DLD1 (cell line): Measurements from ENCODE around the gene MS4A18.

Experiments used
- in situ Hi-C: cut with HindIII; loops from 2 replicates; pipeline ENCODE4 v1.10.0; 2017; ENCODE audit warnings: low sequenced_read_pairs

Gene MS4A18

DNA sequence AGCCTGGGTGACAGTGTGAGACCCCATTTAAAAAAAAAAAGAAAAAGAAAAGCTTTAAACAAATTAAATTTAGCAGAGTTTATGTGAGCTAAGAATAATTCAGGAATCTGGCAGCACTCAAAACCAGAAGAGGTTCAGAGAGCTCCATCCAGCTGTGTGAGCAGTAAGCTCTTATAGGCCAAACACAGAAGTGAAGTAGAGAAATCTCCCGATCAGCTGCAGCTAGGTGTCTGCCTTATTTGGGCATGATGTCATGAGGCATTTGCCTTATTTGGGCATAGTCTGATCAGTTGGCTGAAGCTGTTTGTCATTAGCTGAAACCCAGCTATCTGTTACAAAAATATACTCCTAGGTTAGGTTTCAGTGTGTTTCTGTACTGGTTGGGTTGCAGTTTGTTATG is 40.4 kb downstream of the MS4A18 start:
- in situ Hi-C loops = no loop called here

DNA sequence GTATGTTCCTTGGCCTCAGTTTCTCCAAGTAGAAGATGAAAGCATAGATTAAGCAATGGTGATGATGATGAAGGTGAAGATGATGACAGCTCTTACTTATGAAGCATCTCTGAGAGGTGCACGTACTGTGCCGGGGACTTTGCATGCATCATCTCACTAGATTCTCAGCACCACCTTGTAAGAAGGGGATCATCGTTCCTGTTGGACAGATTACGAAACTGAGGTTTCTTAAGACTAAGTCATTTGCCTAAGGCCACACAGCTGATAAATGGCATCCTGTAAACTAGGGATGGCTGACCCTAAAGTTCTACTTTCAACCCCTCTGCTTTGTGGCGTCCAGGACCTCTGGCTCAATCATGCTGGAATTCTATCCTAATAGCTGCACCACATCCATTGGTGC is 40.8 kb downstream of the MS4A18 start:
- in situ Hi-C loops = no loop called here

DNA sequence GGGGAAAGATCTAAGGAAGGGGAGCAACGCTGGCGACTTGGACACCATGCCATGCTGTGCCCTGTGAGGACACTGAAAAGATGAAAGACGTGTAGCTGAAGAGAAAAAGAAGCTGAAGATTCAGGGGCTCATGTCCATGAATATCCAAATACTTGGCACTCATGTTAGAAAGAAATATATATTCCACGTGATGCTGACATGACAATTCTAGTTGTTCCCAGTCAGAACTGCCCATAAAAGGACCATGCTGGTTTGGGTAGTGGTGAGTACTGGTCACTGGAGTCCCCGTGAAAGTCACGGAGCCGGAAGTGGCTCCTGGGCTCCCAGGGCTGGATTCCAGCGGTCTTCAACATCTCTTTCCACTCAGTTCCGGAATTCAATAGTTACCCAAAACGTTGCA is 42.0 kb downstream of the MS4A18 start:
- in situ Hi-C loops = no loop called here

- in situ Hi-C loops = no loop called here
Measured at GRCh38 chr11:60767388-60767811, 42.9 kb downstream of the MS4A18 start.

GRCh38 chr11:60768202-60768601 is 43.7 kb downstream of the MS4A18 start:
- in situ Hi-C loops = no loop called here

DNA sequence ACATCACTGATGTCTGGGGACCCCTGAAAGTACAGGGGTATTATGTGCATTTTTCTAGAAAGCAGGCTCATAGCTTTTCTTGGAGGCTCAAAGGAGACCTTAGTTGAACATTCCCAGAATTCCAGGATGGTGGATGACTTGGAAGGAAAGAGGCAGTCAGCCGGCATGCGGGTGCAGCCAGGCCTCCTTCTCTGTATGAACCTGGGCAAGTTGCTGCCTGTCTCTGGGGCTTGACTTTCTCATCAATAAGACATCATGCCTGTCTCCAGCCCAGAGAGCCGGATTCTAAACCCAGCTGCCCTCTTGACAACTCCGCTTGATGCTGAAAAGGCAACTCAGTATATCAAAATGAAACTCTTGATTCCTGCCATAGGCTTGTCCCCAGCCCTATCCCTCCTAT is 44.8 kb downstream of the MS4A18 start:
- in situ Hi-C loops = no loop called here

GRCh38 chr11:60769811-60770210 is 45.3 kb downstream of the MS4A18 start:
- in situ Hi-C loops = no loop called here

DNA sequence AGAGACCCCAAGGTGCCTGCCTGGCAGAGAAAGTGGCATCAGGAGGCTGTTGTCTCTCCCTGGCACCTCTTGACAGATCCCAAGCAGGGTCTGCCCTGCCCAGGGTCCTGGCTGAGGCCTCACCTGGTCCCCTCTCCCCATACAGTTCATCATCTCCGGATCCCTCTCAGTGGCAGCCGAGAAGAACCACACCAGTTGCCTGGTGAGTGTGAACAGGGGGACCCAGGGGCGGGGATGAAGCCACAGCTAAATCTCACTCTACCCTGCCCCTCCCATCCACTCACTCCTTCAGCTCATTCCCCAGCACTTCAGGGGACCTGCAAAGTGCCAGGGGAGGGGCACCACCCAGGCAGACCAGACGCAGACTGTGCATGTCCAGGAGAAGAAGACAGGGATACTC is 46.6 kb downstream of the MS4A18 start:
- in situ Hi-C loops = no loop called here

DNA sequence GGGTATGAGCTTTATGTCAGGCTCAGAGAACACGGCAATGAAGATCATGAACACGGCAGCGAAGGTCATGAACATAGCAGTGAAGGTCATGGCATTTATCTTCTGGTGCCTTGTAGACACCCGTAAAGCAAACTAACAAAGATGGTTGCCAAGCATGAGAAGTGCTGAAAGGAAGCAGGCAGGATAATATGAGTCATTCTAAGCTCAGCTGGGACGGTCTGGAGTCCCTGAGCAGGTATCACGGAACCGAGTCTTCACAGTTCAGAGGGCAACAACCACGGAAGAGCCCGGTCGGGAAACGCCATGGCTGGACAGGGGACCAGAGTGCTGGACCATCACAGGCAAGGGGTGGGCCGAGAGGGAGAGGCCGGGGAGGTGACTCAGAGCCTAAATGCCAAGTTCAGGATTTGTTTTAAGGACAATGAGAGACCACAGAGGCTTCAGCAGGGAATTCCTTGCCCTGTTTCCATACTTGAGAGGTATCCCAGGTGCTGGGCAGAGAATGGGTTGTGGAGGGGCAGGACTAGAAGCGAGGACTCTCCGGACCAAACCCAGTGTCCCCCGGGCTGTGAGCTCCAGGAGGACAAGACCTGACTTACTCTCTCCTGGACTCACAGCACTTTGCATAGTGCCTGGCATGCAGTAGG is 47.5 kb downstream of the MS4A18 start:
- in situ Hi-C loops = no loop called here

- in situ Hi-C loops = no loop called here
Measured at GRCh38 chr11:60772666-60773065, 48.1 kb downstream of the MS4A18 start.

GRCh38 chr11:60774726-60775125 is 50.2 kb downstream of the MS4A18 start:
- in situ Hi-C loops = no loop called here

- in situ Hi-C loops = no loop called here
Measured at GRCh38 chr11:60775420-60775961, 51.0 kb downstream of the MS4A18 start.

- in situ Hi-C loops = no loop called here
Measured at GRCh38 chr11:60776167-60776566, 51.6 kb downstream of the MS4A18 start.

DNA sequence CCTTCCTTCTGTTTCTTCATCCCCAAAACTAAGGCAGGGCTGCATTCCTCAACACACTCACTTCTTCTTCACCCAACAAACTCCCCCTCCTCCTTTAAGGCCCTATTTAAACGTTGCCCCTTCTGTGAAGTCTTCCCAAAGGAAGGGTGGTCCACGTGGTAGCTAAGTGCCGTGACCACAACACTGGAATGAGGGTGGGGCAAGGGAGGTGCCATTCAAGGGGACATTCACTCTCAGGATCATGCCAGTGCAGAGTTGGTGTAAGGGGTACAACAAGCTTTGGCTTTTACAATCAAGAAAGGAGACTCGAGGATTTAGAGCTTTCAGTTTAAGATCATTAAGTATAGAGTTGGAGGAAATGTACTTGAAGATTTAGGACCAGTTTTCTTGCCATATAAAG is 52.6 kb downstream of the MS4A18 start:
- in situ Hi-C loops = no loop called here

DNA sequence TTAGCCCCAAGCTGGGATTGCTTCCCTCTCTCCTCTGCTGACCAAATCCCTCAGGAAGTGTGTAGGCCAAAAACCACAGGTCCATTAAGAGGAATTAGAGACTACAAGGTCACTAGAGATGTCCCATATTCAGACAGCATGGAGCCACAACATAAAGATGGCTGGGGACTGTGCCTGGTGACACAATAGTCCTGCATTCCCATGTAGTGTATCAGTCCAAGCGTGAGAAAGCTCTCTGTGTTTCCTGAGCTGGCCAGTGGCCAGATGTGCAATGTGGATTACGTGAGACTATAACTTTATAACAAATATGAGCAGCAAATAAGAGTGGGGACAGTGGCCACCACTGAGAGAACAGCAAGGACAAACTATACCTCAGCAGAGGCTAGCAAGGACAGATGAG is 53.1 kb downstream of the MS4A18 start:
- in situ Hi-C loops = no loop called here

GRCh38 chr11:60780065-60780464 is 55.5 kb downstream of the MS4A18 start:
- in situ Hi-C loops = no loop called here

- in situ Hi-C loops = no loop called here
Measured at GRCh38 chr11:60780774-60781173, 56.3 kb downstream of the MS4A18 start.

- in situ Hi-C loops = no loop called here
Measured at GRCh38 chr11:60781286-60781980, 56.9 kb downstream of the MS4A18 start.

GRCh38 chr11:60781981-60782316 is 57.4 kb downstream of the MS4A18 start:
- in situ Hi-C loops = no loop called here

DNA sequence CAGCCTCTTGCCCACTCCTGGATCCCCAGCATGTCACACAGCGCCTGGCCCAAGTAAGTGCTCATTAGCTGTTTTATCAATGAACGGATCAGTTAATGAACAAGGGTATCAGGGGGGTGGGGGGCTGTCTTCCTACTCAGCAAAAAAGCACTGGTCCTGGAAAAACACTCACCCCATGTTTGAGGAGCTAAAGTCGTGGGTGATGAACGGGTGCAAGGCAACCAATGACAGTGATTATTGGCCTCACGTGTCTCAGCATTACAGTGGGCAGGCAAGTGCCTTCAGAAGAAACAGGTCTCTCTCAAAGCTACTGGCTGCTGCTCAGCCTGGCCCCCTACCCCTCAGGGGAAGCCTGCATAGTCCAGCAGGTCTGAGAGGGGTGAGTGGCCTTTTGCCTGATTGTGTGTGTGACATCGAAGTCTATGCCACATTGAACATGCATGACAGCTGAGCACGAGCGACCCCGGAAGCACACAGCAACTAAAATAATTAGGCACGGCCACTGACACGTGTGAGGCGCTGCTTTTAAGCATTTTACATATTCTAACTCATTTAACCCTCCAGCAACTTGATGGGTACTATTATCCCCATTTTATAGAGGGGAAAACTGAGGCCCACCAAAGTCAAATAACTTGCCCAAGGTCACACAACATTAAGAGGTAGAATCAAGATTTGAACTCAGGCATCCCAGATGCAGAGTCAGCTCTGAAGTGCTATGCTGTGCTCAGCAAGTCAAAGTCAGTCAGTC is 58.0 kb downstream of the MS4A18 start:
- in situ Hi-C loops = no loop called here

- in situ Hi-C loops = no loop called here
Measured at GRCh38 chr11:60783141-60783484, 58.6 kb downstream of the MS4A18 start.

GRCh38 chr11:60783911-60784310 is 59.4 kb downstream of the MS4A18 start:
- in situ Hi-C loops = no loop called here
